Osteocyte (in vitro differentiated cells): ENCODE data around the gene PDZRN4. TPM values are rescaled to one million over a fixed set of nuclear protein-coding genes. Genes with fewer than 3 reads are reported as not detected.

Experiments used
- DNase-seq: peaks from one replicate; pipeline ENCODE4 v3.0.0; 2021; ENCODE audit warnings: mixed read lengths; ENCODE audit not compliant: unreplicated experiment; ENCODE audit errors: extremely low spot score
- H3K27ac Mint-ChIP-seq: one replicate; pipeline ENCODE4 v1.8.0; 2021; ENCODE audit warnings: mild to moderate bottlenecking, mixed read lengths; ENCODE audit not compliant: unreplicated experiment
- H3K27me3 Mint-ChIP-seq: one replicate; pipeline ENCODE4 v1.8.0; 2021; ENCODE audit warnings: mixed read lengths; ENCODE audit not compliant: unreplicated experiment
- H3K36me3 Mint-ChIP-seq: one replicate; pipeline ENCODE4 v1.8.0; 2021; ENCODE audit warnings: mixed read lengths; ENCODE audit not compliant: unreplicated experiment
- H3K4me1 Mint-ChIP-seq: one replicate; pipeline ENCODE4 v1.8.0; 2021; ENCODE audit warnings: mixed read lengths; ENCODE audit not compliant: unreplicated experiment
- H3K4me3 Mint-ChIP-seq: one replicate; pipeline ENCODE4 v1.8.0; 2021; ENCODE audit warnings: mild to moderate bottlenecking, moderate library complexity, mixed read lengths; ENCODE audit not compliant: unreplicated experiment
- H3K9me3 Mint-ChIP-seq: one replicate; pipeline ENCODE4 v1.8.0; 2021; ENCODE audit warnings: mixed read lengths; ENCODE audit not compliant: unreplicated experiment
- total RNA-seq: library from RNA; stranded (reverse); gene quantifications from 2 replicates; pipeline ENCODE4 v1.2.1, GENCODE V29; 2021
- TF ChIP-seq, protein P1 (sequence below): fragments of 200-600 bp; sonication (generic); IDR thresholded peaks from 2 replicates; pipeline ENCODE4 v1.5.0; 2021; ENCODE audit warnings: antibody characterized with exemption, mild to moderate bottlenecking, moderate library complexity

The PDZRN4 gene
- total RNA-seq, 1 donor from 2014 or later = not detected

DNA sequence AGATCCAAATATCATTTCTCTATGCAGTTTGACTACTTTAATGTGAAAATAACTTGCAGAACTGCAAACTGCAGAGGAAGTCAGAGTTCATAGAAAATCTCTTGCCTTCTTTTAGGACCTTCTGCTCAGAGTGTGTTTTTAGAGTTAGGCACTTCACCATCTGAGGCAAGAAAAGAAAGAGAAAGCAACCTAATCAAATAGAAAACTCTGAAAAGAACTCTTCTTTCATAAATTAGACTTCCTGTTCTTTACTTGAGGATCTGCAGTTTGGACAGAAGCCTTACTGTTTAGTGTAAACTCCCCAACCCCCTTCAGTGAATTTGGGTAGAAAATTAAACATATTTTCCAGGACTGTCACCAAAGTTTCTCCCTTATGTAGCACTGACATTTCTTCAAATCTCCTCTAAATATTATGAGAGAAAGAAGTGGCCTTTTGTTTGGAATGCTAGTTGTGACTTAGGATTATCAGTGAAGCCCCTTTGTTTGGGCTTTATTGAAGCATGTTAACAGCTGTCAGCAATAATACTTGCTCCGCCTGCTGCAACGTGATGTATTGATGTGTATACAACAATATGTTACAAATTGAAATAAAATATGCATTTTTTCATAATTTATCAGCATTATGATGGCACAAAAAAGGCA, 99.5 kb downstream of the PDZRN4 start:
- Mint-ChIP-seq H3K27me3 (peaks cover 11% of the 10 kb centered on the region), H3K4me3 (no peak overlapping the region), H3K4me1 (no peaks in the 10 kb centered on the region), H3K9me3 (no peaks in the 10 kb centered on the region), H3K27ac (no peak overlapping the region), H3K36me3 (no peaks in the 10 kb centered on the region)
- DNase-seq = no peak
- TF ChIP-seq, protein P1, sequence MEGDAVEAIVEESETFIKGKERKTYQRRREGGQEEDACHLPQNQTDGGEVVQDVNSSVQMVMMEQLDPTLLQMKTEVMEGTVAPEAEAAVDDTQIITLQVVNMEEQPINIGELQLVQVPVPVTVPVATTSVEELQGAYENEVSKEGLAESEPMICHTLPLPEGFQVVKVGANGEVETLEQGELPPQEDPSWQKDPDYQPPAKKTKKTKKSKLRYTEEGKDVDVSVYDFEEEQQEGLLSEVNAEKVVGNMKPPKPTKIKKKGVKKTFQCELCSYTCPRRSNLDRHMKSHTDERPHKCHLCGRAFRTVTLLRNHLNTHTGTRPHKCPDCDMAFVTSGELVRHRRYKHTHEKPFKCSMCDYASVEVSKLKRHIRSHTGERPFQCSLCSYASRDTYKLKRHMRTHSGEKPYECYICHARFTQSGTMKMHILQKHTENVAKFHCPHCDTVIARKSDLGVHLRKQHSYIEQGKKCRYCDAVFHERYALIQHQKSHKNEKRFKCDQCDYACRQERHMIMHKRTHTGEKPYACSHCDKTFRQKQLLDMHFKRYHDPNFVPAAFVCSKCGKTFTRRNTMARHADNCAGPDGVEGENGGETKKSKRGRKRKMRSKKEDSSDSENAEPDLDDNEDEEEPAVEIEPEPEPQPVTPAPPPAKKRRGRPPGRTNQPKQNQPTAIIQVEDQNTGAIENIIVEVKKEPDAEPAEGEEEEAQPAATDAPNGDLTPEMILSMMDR = no peak

DNA sequence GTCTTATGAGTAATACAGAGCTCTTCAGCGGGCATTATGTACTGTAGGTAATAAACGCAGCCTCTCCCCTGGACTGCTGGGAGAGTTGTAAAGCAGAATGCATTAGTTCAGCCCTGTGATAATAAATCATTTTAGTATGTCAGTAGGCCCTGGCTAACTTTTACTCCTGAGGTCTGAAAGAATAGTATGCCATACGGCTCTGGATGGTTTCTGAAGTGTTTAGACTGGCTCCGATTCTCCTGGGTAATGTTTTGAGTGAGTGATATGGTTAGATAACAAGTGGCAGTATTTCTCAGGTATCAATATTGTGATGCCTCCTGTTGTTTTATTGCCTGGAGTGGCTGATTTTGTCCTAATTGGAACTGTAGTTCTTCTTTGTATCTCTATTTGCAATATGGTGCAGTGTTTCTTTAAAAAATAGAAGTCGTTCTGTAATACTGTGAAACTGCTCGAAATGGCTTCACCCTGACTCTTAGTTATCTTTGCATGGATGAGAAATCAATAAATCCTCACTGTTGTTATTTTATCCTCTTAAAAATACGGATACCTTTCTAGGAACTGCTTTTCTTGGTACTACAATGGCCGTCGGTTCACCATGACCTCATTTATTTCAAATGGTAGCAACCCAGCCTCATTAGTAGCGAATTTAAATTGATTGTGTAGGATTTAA, 100.2 kb downstream of the PDZRN4 start:
- no peaks in the 10 kb centered on the region for H3K4me1 Mint-ChIP-seq
- DNase-seq = no peak
- peaks cover 11% of the 10 kb centered on the region for H3K27me3 Mint-ChIP-seq
- no peak overlapping the region for H3K4me3 Mint-ChIP-seq
- no peaks in the 10 kb centered on the region for H3K36me3 Mint-ChIP-seq
- no peaks in the 10 kb centered on the region for H3K9me3 Mint-ChIP-seq
- H3K27ac Mint-ChIP-seq = no peak overlapping the region
- TF ChIP-seq, protein P1 = no peak

DNA sequence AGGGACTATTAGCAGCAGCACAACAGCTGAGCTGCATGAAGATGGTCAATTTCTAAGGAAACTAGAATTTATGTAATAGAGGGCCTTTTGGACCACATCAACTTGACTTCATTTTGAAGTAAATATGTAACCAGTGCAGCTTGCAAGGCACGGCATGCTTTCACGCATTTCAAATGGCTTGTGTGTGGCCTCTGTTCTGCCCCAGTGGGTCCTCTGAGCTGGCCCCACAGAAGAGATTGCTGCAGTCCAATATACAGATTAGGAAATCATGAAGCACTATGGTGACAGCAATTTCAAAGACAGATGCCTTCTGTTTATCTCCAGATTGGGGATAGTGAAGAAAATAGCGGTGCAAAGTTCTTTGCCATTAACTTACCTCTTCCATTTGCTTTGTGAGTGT, 101.4 kb downstream of the PDZRN4 start:
- no peak overlapping the region for H3K27ac Mint-ChIP-seq
- no peak for DNase-seq
- no peaks in the 10 kb centered on the region for H3K36me3 Mint-ChIP-seq
- no peaks in the 10 kb centered on the region for H3K4me1 Mint-ChIP-seq
- no peaks in the 10 kb centered on the region for H3K9me3 Mint-ChIP-seq
- TF ChIP-seq, protein P1 = no peak
- H3K27me3 Mint-ChIP-seq = peaks cover 11% of the 10 kb centered on the region
- no peak overlapping the region for H3K4me3 Mint-ChIP-seq

- Mint-ChIP-seq H3K27me3 (peaks cover 7% of the 10 kb centered on the region), H3K36me3 (no peaks in the 10 kb centered on the region), H3K9me3 (no peaks in the 10 kb centered on the region), H3K4me3 (no peak overlapping the region), H3K27ac (no peak overlapping the region), H3K4me1 (no peaks in the 10 kb centered on the region)
- no peak for DNase-seq
- TF ChIP-seq, protein P1 = no peak
These were observed 104.9 kb downstream of the PDZRN4 start for GRCh38 chr12:41293011-41293410.

- H3K27ac Mint-ChIP-seq = no peak overlapping the region
- H3K4me1 Mint-ChIP-seq = no peaks in the 10 kb centered on the region
- no peaks in the 10 kb centered on the region for H3K36me3 Mint-ChIP-seq
- H3K9me3 Mint-ChIP-seq = no peaks in the 10 kb centered on the region
- TF ChIP-seq, protein P1 = no peak
- peaks cover 4% of the 10 kb centered on the region for H3K27me3 Mint-ChIP-seq
- no peak for DNase-seq
- no peak overlapping the region for H3K4me3 Mint-ChIP-seq
These were observed 105.3 kb downstream of the PDZRN4 start for GRCh38 chr12:41293461-41293860.
